AG04449 (cell line): ENCODE data around the gene SETD5.
A peak's percentile ranks its signal among the peaks of the same experiment; 100 is the strongest.
"Not testable (repeated sequence)": the region's sequence is repeated elsewhere in the genome, so short reads cannot be mapped to it uniquely, and the experiment has no call there.

Experiments
- CTCF ChIA-PET: fragments of 350-600 bp; formaldehyde crosslinking; extraction: SDS; loops from one replicate; lab custom pipeline; 2021; ENCODE audit warnings: antibody characterized with exemption; lab: Yijun Ruan, JAX
- POLR2A ChIA-PET: fragments of 400-600, 350-600 bp; formaldehyde crosslinking; extraction: SDS; loops from one replicate; lab custom pipeline; 2020; ENCODE audit warnings: antibody characterized with exemption, inconsistent platforms; lab: Yijun Ruan, JAX
- DNase-seq: peaks from one replicate; pipeline ENCODE4 v3.0.0-alpha.2; 2010; ENCODE audit warnings: low read depth, low spot score
- H3K4me3 ChIP-seq: 2 replicates; pipeline ENCODE4 v1.5.1; 2011; ENCODE audit warnings: low read depth, mild to moderate bottlenecking, control low read depth, low read length
- CTCF ChIP-seq: IDR thresholded peaks from one replicate; pipeline ENCODE4 v1.5.1; 2011; ENCODE audit warnings: mild to moderate bottlenecking, moderate library complexity, low read length, control low read depth, inconsistent platforms; ENCODE audit not compliant: insufficient read depth; ENCODE audit errors: missing control alignments

The SETD5 gene

GRCh38 chr3:9485248-9485647 is 87.8 kb downstream of the SETD5 start:
- ChIA-PET POLR2A (no interaction called here), CTCF (interaction anchor here (0.9 to 1.8 kb wide), 2 partner anchors 15 to 18 kb away, joined by 4 to 5 read pairs; no protein-coding TSS in a partner anchor)
- TF ChIP-seq CTCF, result no peak
- H3K4me3 ChIP-seq, result no peak overlapping the region
- no peak for DNase-seq

GRCh38 chr3:9491506-9491905 is 94.1 kb downstream of the SETD5 start:
- TF ChIP-seq CTCF, result no peak
- no peak overlapping the region for H3K4me3 ChIP-seq
- CTCF ChIA-PET, result interaction anchor here (5.3 kb wide), 1 partner anchor 11 kb away, joined by 59 read pairs; no protein-coding TSS in a partner anchor
- no peak for DNase-seq
- POLR2A ChIA-PET, result no interaction called here

- DNase-seq, H3K4me3 ChIP-seq, POLR2A ChIA-PET: not testable (repeated sequence)
- CTCF ChIA-PET, result interaction anchor here (1.2 to 5.3 kb wide), 2 partner anchors 8 to 142 kb away, joined by 5 to 59 read pairs; no protein-coding TSS in a partner anchor
These were observed 96.6 kb downstream of the SETD5 start for GRCh38 chr3:9494036-9494435.

- TF ChIP-seq CTCF, result no peak
- ChIA-PET POLR2A (no interaction called here), CTCF (interaction anchor here (0.9 to 1.0 kb wide), 2 partner anchors 9 to 143 kb away, joined by 3 read pairs; no protein-coding TSS in a partner anchor)
- H3K4me3 ChIP-seq, result no peak overlapping the region
- no peak for DNase-seq
These were observed 99.5 kb downstream of the SETD5 start for GRCh38 chr3:9496893-9497292.

- ChIA-PET POLR2A (no interaction called here), CTCF (interaction anchor here (1.0 to 1.3 kb wide), 3 partner anchors 9 to 137 kb away, joined by 3 read pairs; no protein-coding TSS in a partner anchor)
- H3K4me3 ChIP-seq, result no peak overlapping the region
- TF ChIP-seq CTCF, result no peak
- DNase-seq, result peak; percentile 12
These were observed 100.6 kb downstream of the SETD5 start for GRCh38 chr3:9497821-9498565.

GRCh38 chr3:9498781-9499180 is 101.4 kb downstream of the SETD5 start:
- TF ChIP-seq CTCF, result no peak
- H3K4me3 ChIP-seq, result no peak overlapping the region
- CTCF ChIA-PET, result interaction anchor here (1.0 to 6.9 kb wide), 4 partner anchors 6 to 138 kb away, joined by 3 to 59 read pairs (median 3); no protein-coding TSS in a partner anchor
- POLR2A ChIA-PET, result no interaction called here
- DNase-seq, result no peak
